Kidney epithelial cell (primary cell): ENCODE data around the gene TATDN2. TPM values are rescaled to one million over a fixed set of nuclear protein-coding genes. Genes with fewer than 3 reads are reported as not detected.
"Not testable (repeated sequence)": the region's sequence is repeated elsewhere in the genome, so short reads cannot be mapped to it uniquely, and the experiment has no call there.

Experiments used
- DNase-seq: peaks from one replicate; pipeline ENCODE4 v3.0.0-alpha.2; 2010; ENCODE audit warnings: low read depth
- H3K27me3 ChIP-seq: 2 replicates; pipeline ENCODE4 v1.6.0; 2011; ENCODE audit warnings: low read length; ENCODE audit not compliant: control insufficient read depth, insufficient read depth
- H3K36me3 ChIP-seq: 2 replicates; pipeline ENCODE4 v1.5.1; 2011; ENCODE audit warnings: low read length; ENCODE audit not compliant: control insufficient read depth, insufficient read depth
- H3K4me3 ChIP-seq: 2 replicates; pipeline ENCODE4 v1.5.1; 2011; ENCODE audit warnings: low read depth, mild to moderate bottlenecking, control low read depth, low read length
- CTCF ChIP-seq: IDR thresholded peaks from 2 replicates; pipeline ENCODE4 v1.5.1; 2011; ENCODE audit warnings: mild to moderate bottlenecking, moderate library complexity, low read length, control low read depth, inconsistent platforms; ENCODE audit not compliant: insufficient read depth, poor library complexity, severe bottlenecking
- total RNA-seq: library from RNA; depleted of rRNA; stranded (reverse); fragments of >200 nt; gene quantifications from 2 replicates; pipeline ENCODE4 v1.2.3, GENCODE V29; 2015

Gene TATDN2
- total RNA-seq, 1 donor from 2014 or later = 14.8 TPM

GRCh38 chr3:10268930-10269329 is 20.7 kb downstream of the TATDN2 start:
- DNase-seq = no peak
- no peak for TF ChIP-seq CTCF
- H3K4me3 ChIP-seq = no peak overlapping the region
- H3K36me3 ChIP-seq = no peaks in the 10 kb centered on the region
- no peaks in the 10 kb centered on the region for H3K27me3 ChIP-seq

GRCh38 chr3:10269443-10269842 is 21.2 kb downstream of the TATDN2 start:
- DNase-seq = no peak
- Histone ChIP-seq H3K36me3 (no peaks in the 10 kb centered on the region), H3K4me3 (no peak overlapping the region), H3K27me3 (no peaks in the 10 kb centered on the region)
- no peak for TF ChIP-seq CTCF

- H3K36me3 ChIP-seq, H3K4me3 ChIP-seq, H3K27me3 ChIP-seq, DNase-seq: not testable (repeated sequence)
Measured at GRCh38 chr3:10272476-10272875, 24.2 kb downstream of the TATDN2 start.

- TF ChIP-seq CTCF = no peak
- no peaks in the 10 kb centered on the region for H3K36me3 ChIP-seq
- H3K27me3 ChIP-seq = no peaks in the 10 kb centered on the region
- DNase-seq = no peak
- H3K4me3 ChIP-seq = no peak overlapping the region
Measured at GRCh38 chr3:10272977-10273376, 24.7 kb downstream of the TATDN2 start.

- no peak for DNase-seq
- no peak for TF ChIP-seq CTCF
- Histone ChIP-seq H3K4me3 (no peak overlapping the region), H3K36me3 (no peaks in the 10 kb centered on the region), H3K27me3 (no peaks in the 10 kb centered on the region)
Measured at GRCh38 chr3:10273702-10274305, 25.5 kb downstream of the TATDN2 start.

- Histone ChIP-seq H3K4me3 (no peak overlapping the region), H3K36me3 (no peaks in the 10 kb centered on the region), H3K27me3 (no peaks in the 10 kb centered on the region)
- no peak for DNase-seq
- no peak for TF ChIP-seq CTCF
Measured at GRCh38 chr3:10274601-10275000, 26.3 kb downstream of the TATDN2 start.
